DOHH2 (cell line): ENCODE measurements around the gene LPAR5.
"Not testable (repeated sequence)": the region's sequence is repeated elsewhere in the genome, so short reads cannot be mapped to it uniquely, and the experiment has no call there.

Source experiments
- H3F3A ChIP-seq: fragments of 200-600 bp; sonication (generic), shearing (Covaris generic); 2 replicates; pipeline ENCODE4 v1.6.0; 2016; ENCODE audit warnings: antibody characterized with exemption, mild to moderate bottlenecking; ENCODE audit not compliant: control insufficient read depth, insufficient read depth
- H3K27ac ChIP-seq: fragments of 200-600 bp; sonication (generic); 2 replicates; pipeline ENCODE4 v1.5.1; 2014; ENCODE audit warnings: low read depth, mild to moderate bottlenecking, low read length, moderate library complexity
- H3K27me3 ChIP-seq: fragments of 200-600 bp; sonication (generic); 2 replicates; pipeline ENCODE4 v1.6.1; 2014; ENCODE audit warnings: mild to moderate bottlenecking, low read length, mixed read lengths; ENCODE audit not compliant: control insufficient read depth
- H3K36me3 ChIP-seq: fragments of 200-600 bp; sonication (generic); 2 replicates; pipeline ENCODE4 v1.6.1; 2014; ENCODE audit warnings: mild to moderate bottlenecking, low read length, moderate library complexity, mixed read lengths; ENCODE audit not compliant: control insufficient read depth
- H3K4me1 ChIP-seq: fragments of 200-600 bp; sonication (generic); 2 replicates; pipeline ENCODE4 v1.6.1; 2014; ENCODE audit warnings: mild to moderate bottlenecking, low read length, mixed read lengths; ENCODE audit not compliant: control insufficient read depth
- H3K4me2 ChIP-seq: fragments of 200-600 bp; sonication (generic); 2 replicates; pipeline ENCODE4 v1.6.0; 2014; ENCODE audit warnings: mild to moderate bottlenecking, low read length, moderate library complexity
- H3K4me3 ChIP-seq: fragments of 200-600 bp; sonication (generic); 2 replicates; pipeline ENCODE4 v1.5.1; 2014; ENCODE audit warnings: mild to moderate bottlenecking, low read length, mixed read lengths
- H3K79me2 ChIP-seq: fragments of 200-600 bp; sonication (generic); 2 replicates; pipeline ENCODE4 v1.6.1; 2014; ENCODE audit warnings: mild to moderate bottlenecking, low read length, mixed read lengths; ENCODE audit not compliant: control insufficient read depth
- H3K9me2 ChIP-seq: fragments of 200-600 bp; sonication (generic); replicated peaks from 2 replicates; pipeline ENCODE4 v1.6.1; 2014; ENCODE audit warnings: mild to moderate bottlenecking, low read length, mixed read lengths; ENCODE audit not compliant: control insufficient read depth
- H3K9me3 ChIP-seq: fragments of 200-600 bp; sonication (generic); 2 replicates; pipeline ENCODE4 v1.6.1; 2014; ENCODE audit warnings: antibody characterized with exemption, low read length, mixed read lengths; ENCODE audit not compliant: control insufficient read depth, insufficient read depth
- H4K20me1 ChIP-seq: fragments of 200-600 bp; sonication (generic); 2 replicates; pipeline ENCODE4 v1.6.0; 2014; ENCODE audit warnings: low read depth, mild to moderate bottlenecking, antibody characterized with exemption, low read length, moderate library complexity; ENCODE audit not compliant: control insufficient read depth, insufficient read depth
- CTCF ChIP-seq: fragments of 200-600 bp; sonication (generic); IDR thresholded peaks from one replicate; pipeline ENCODE4 v1.5.1; 2014; ENCODE audit warnings: antibody characterized with exemption, mild to moderate bottlenecking, low read depth, low read length; ENCODE audit not compliant: poor library complexity, severe bottlenecking
- EZH2phosphoT487 ChIP-seq: fragments of 200-600 bp; sonication (generic); IDR thresholded peaks from 2 replicates; pipeline ENCODE4 v1.6.1; 2017; ENCODE audit warnings: borderline replicate concordance, mild to moderate bottlenecking, antibody characterized with exemption, low read length, moderate library complexity, mixed read lengths

The LPAR5 gene

GRCh38 chr12:6604259-6605029 lies 31.3 kb downstream of the LPAR5 start:
- H3K4me1 ChIP-seq, result peaks cover 49% of the 10 kb centered on the region
- H3F3A ChIP-seq, result peaks cover 22% of the 10 kb centered on the region
- H3K27ac ChIP-seq, result no peak overlapping the region
- H3K9me2 ChIP-seq, result no peaks in the 10 kb centered on the region
- H3K9me3 ChIP-seq, result no peaks in the 10 kb centered on the region
- H3K79me2 ChIP-seq, result peaks cover 72% of the 10 kb centered on the region
- H3K4me3 ChIP-seq, result peak overlapping the region; percentile 95
- H3K36me3 ChIP-seq, result peaks cover 68% of the 10 kb centered on the region
- no peak for TF ChIP-seq CTCF
- TF ChIP-seq EZH2phosphoT487, result no peak
- H3K4me2 ChIP-seq, result peak overlapping the region; percentile 93
- H4K20me1 ChIP-seq, result peaks cover 23% of the 10 kb centered on the region
- no peaks in the 10 kb centered on the region for H3K27me3 ChIP-seq

- Histone ChIP-seq H3K4me3 (peak overlapping the region; percentile 95), H3K27ac (peak overlapping the region; percentile 30), H3K4me1 (peaks cover 46% of the 10 kb centered on the region), H3K27me3 (no peaks in the 10 kb centered on the region), H3K9me2 (no peaks in the 10 kb centered on the region), H3K36me3 (peaks cover 80% of the 10 kb centered on the region), H4K20me1 (peaks cover 23% of the 10 kb centered on the region), H3K79me2 (peaks cover 80% of the 10 kb centered on the region), H3K9me3 (no peaks in the 10 kb centered on the region), H3K4me2 (peak overlapping the region; percentile 93), H3F3A (peaks cover 9% of the 10 kb centered on the region)
- TF ChIP-seq CTCF (no peak), EZH2phosphoT487 (no peak)
Observed at GRCh38 chr12:6603095-6603567, 32.6 kb downstream of the LPAR5 start.

- H3K9me3 ChIP-seq, result no peaks in the 10 kb centered on the region
- H4K20me1 ChIP-seq, result peaks cover 23% of the 10 kb centered on the region
- no peaks in the 10 kb centered on the region for H3K27me3 ChIP-seq
- peaks cover 85% of the 10 kb centered on the region for H3K79me2 ChIP-seq
- TF ChIP-seq CTCF, result no peak
- no peak for TF ChIP-seq EZH2phosphoT487
- H3K9me2 ChIP-seq, result no peaks in the 10 kb centered on the region
- H3K4me3 ChIP-seq, result no peak overlapping the region
- peaks cover 40% of the 10 kb centered on the region for H3K4me1 ChIP-seq
- peaks cover 3% of the 10 kb centered on the region for H3F3A ChIP-seq
- no peak overlapping the region for H3K27ac ChIP-seq
- no peak overlapping the region for H3K4me2 ChIP-seq
- H3K36me3 ChIP-seq, result peaks cover 86% of the 10 kb centered on the region
Observed at GRCh38 chr12:6602526-6602925, 33.2 kb downstream of the LPAR5 start.

- H3K4me2 ChIP-seq, H3K9me2 ChIP-seq, H3K4me1 ChIP-seq, H3K4me3 ChIP-seq, H3K27ac ChIP-seq, H4K20me1 ChIP-seq, H3K27me3 ChIP-seq, H3F3A ChIP-seq, H3K9me3 ChIP-seq: not testable (repeated sequence)
- Histone ChIP-seq H3K36me3 (peaks cover 88% of the 10 kb centered on the region), H3K79me2 (peaks cover 38% of the 10 kb centered on the region)
Observed at GRCh38 chr12:6595673-6596072, 40.1 kb downstream of the LPAR5 start.
